ENCODE results near the gene PRDM16. TPM values are rescaled to one million over a fixed set of nuclear protein-coding genes. Genes with fewer than 3 reads are reported as not detected.

PRDM16 gene
- total RNA-seq, 1 experiment from 2014 or later: 22.3 TPM

DNA sequence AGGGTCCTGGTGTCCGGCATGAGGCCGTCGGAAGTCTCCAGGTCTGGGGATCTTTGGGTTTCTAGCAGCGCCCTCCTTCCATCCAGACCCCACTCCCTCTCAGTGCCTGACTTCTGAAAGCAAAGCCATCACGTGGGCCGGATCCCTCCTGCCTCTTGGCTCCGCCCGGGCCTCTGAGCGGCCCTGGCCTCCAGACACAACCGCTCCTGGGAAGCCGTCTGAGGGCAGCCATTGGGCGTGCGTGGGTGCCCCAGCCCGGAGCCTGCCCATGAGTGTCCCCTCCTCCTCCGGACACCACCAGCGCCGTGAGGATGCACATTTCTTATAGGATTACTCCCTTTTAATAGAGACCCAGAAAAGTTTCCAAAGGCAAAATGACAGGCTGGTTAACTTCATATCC, 248.5 kb downstream of the PRDM16 start:
- POLR2A ChIA-PET: no interaction called here
- CTCF ChIA-PET: no interaction called here
- in situ Hi-C loops (cut with HindIII; ENCODE audit: low pct_unique_long_range_greater_than_20kb, low sequenced_read_pairs) (no loop called here), intact Hi-C loops (cut with micrococcal nuclease; ENCODE audit: unreplicated experiment) (no loop called here)
- Histone ChIP-seq H3K27me3 (ENCODE audit: control insufficient read depth, insufficient read depth, low read length) (no peaks in the 10 kb centered on the region), H3K27ac (ENCODE audit: low read length) (no peak overlapping the region), H3K4me3 (ENCODE audit: low read depth in 2 of 2, low read length in 2 of 2) (no peak overlapping the region), H3K36me3 (ENCODE audit: control insufficient read depth, insufficient read depth, low read length) (no peaks in the 10 kb centered on the region), H3K4me1 (ENCODE audit: control insufficient read depth, insufficient read depth, low read length) (peaks cover 57% of the 10 kb centered on the region), H3K9me3 (ENCODE audit: control insufficient read depth, insufficient read depth, low read depth, low read length) (no peaks in the 10 kb centered on the region)
- ATAC-seq (no peak), DNase-seq (ENCODE audit: low read depth, low spot score) (no peak)
- no TSS peak for BruUV-seq (replicated peaks)
- no peak for TF ChIP-seq SIN3A (IDR thresholded peaks at IDR 0.05; ENCODE audit: borderline replicate concordance, insufficient read depth, low read depth, low read length)
- TF ChIP-seq POLR2AphosphoS5 (IDR thresholded peaks at IDR 0.05; ENCODE audit: low read depth, low read length): no peak
- no peak for TF ChIP-seq TCF7L2 (IDR thresholded peaks at IDR 0.05; ENCODE audit: low read depth, low read length)
- TF ChIP-seq, protein P1, sequence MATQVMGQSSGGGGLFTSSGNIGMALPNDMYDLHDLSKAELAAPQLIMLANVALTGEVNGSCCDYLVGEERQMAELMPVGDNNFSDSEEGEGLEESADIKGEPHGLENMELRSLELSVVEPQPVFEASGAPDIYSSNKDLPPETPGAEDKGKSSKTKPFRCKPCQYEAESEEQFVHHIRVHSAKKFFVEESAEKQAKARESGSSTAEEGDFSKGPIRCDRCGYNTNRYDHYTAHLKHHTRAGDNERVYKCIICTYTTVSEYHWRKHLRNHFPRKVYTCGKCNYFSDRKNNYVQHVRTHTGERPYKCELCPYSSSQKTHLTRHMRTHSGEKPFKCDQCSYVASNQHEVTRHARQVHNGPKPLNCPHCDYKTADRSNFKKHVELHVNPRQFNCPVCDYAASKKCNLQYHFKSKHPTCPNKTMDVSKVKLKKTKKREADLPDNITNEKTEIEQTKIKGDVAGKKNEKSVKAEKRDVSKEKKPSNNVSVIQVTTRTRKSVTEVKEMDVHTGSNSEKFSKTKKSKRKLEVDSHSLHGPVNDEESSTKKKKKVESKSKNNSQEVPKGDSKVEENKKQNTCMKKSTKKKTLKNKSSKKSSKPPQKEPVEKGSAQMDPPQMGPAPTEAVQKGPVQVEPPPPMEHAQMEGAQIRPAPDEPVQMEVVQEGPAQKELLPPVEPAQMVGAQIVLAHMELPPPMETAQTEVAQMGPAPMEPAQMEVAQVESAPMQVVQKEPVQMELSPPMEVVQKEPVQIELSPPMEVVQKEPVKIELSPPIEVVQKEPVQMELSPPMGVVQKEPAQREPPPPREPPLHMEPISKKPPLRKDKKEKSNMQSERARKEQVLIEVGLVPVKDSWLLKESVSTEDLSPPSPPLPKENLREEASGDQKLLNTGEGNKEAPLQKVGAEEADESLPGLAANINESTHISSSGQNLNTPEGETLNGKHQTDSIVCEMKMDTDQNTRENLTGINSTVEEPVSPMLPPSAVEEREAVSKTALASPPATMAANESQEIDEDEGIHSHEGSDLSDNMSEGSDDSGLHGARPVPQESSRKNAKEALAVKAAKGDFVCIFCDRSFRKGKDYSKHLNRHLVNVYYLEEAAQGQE (IDR thresholded peaks at IDR 0.05; ENCODE audit: insufficient read depth in 1 of 2, low read depth in 2 of 2, low read length in 1 of 2): no peak
- TF ChIP-seq, protein P2, sequence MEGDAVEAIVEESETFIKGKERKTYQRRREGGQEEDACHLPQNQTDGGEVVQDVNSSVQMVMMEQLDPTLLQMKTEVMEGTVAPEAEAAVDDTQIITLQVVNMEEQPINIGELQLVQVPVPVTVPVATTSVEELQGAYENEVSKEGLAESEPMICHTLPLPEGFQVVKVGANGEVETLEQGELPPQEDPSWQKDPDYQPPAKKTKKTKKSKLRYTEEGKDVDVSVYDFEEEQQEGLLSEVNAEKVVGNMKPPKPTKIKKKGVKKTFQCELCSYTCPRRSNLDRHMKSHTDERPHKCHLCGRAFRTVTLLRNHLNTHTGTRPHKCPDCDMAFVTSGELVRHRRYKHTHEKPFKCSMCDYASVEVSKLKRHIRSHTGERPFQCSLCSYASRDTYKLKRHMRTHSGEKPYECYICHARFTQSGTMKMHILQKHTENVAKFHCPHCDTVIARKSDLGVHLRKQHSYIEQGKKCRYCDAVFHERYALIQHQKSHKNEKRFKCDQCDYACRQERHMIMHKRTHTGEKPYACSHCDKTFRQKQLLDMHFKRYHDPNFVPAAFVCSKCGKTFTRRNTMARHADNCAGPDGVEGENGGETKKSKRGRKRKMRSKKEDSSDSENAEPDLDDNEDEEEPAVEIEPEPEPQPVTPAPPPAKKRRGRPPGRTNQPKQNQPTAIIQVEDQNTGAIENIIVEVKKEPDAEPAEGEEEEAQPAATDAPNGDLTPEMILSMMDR (IDR thresholded peaks at IDR 0.05): no peak

DNA sequence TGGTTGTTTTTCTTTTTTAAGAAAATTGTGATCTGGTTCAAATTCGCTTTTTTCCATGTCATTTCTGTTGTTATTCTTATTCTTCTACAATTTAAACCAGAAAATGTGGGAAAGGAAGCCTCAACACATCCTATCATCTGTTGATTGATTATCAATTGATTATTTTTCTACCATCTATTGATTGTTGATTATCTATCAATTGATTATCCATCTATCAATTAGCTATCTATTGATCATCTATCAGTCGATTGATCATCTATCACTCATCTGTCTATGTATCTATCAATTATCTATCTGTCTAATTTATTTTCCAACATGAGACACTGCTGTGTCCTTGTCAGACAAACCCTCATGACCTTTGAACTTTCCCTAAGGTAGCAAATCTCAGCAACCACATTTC, 249.3 kb downstream of the PRDM16 start:
- TF ChIP-seq POLR2AphosphoS5 (IDR thresholded peaks at IDR 0.05; ENCODE audit: low read depth, low read length): no peak
- TF ChIP-seq TCF7L2 (IDR thresholded peaks at IDR 0.05; ENCODE audit: low read depth, low read length): no peak
- TF ChIP-seq, protein P2 (IDR thresholded peaks at IDR 0.05): no peak

More for the DNA sequence above, 249.3 kb downstream of the PRDM16 start:
- in situ Hi-C loops (cut with HindIII; ENCODE audit: low pct_unique_long_range_greater_than_20kb, low sequenced_read_pairs): no loop called here
- ATAC-seq (no peak), DNase-seq (ENCODE audit: low read depth, low spot score) (no peak)
- POLR2A ChIA-PET: no interaction called here
- no peak overlapping the region for H3K27ac ChIP-seq (ENCODE audit: low read length)
- no TSS peak for BruUV-seq (replicated peaks)
- H3K9me3 ChIP-seq (ENCODE audit: control insufficient read depth, insufficient read depth, low read depth, low read length): no peaks in the 10 kb centered on the region
- no peaks in the 10 kb centered on the region for H3K36me3 ChIP-seq (ENCODE audit: control insufficient read depth, insufficient read depth, low read length)
- CTCF ChIA-PET: no interaction called here
- H3K27me3 ChIP-seq (ENCODE audit: control insufficient read depth, insufficient read depth, low read length): no peaks in the 10 kb centered on the region
- H3K4me3 ChIP-seq (ENCODE audit: low read depth in 2 of 2, low read length in 2 of 2): no peak overlapping the region
- H3K4me1 ChIP-seq (ENCODE audit: control insufficient read depth, insufficient read depth, low read length): peaks cover 53% of the 10 kb centered on the region
- intact Hi-C loops (cut with micrococcal nuclease; ENCODE audit: unreplicated experiment): no loop called here
